Spinal cord (tissue), 4 donors: ENCODE measurements around the gene ZNF225. TPM values are rescaled to one million over a fixed set of nuclear protein-coding genes. Genes with fewer than 3 reads are reported as not detected.

Experiments used
- polyA plus RNA-seq, 2 donors: library from polyadenylated mRNA; unstranded; fragments of 120-200 nt; gene quantifications; one replicate each; pipeline ENCODE4 v1.2.1, GENCODE V29; 2013; ENCODE audit not compliant: insufficient read length in 2 of 2
- small RNA-seq: library from RNA; depleted of rRNA; stranded (forward); fragments of <200 nt; gene quantifications from one replicate; pipeline ENCODE3, GENCODE V24; 2014; ENCODE audit warnings: low replicate concordance
- total RNA-seq, 2 donors: library from RNA; depleted of rRNA in 1 of 2; stranded (reverse); fragments of 120-200 nt in 1 of 2; fragments of >200 nt in 1 of 2; gene quantifications; one replicate each; pipeline versions ENCODE4 v1.2.3 to v1.2.4, GENCODE V29; 2013 to 2014

The ZNF225 gene
- total and polyA plus RNA-seq, 4 donors: 6.5 to 13.4 (median 10.2) TPM

Small RNA genes lying within 50 kb of the gene (small RNA-seq; reads per million reads assigned to genes)
- not detected for gene RNU6-902P

Other genes with a start within 250 kb of the ZNF225 start
- gene ZNF404, start 229.4 kb upstream of the ZNF225 start, total RNA-seq: 10 to 100 TPM in 1 of 2 donors, 1 to 10 TPM in 1; 8.5 to 11.6 TPM
- 10 to 100 TPM; 16.1 to 19.3 TPM for gene ZNF404, start 229.4 kb upstream of the ZNF225 start, polyA plus RNA-seq
- gene ZNF45, start 178.1 kb upstream of the ZNF225 start, total RNA-seq: 10 to 100 TPM; 20.6 to 31.6 TPM
- gene ZNF45, start 178.1 kb upstream of the ZNF225 start, polyA plus RNA-seq: 10 to 100 TPM; 18.1 to 22.1 TPM
- gene ZNF221, start 162.2 kb upstream of the ZNF225 start, total RNA-seq: 10 to 100 TPM; 18.2 to 18.3 TPM
- 1 to 10 TPM; 6.2 to 8.4 TPM for gene ZNF221, start 162.2 kb upstream of the ZNF225 start, polyA plus RNA-seq
- 10 to 100 TPM; 12.3 to 14.5 TPM for gene ZNF155, start 129.2 kb upstream of the ZNF225 start, total RNA-seq
- gene ZNF155, start 129.2 kb upstream of the ZNF225 start, polyA plus RNA-seq: 10 to 100 TPM; 10.2 to 15.0 TPM
- gene ZNF230, start 110.4 kb upstream of the ZNF225 start, total RNA-seq: 1 to 10 TPM; 6.3 to 7.8 TPM
- 1 to 10 TPM; 4.9 to 5.3 TPM for gene ZNF230, start 110.4 kb upstream of the ZNF225 start, polyA plus RNA-seq
- gene ZNF222, start 88.0 kb upstream of the ZNF225 start, total RNA-seq: 1 to 10 TPM; 9.4 to 9.9 TPM
- 1 to 10 TPM; 9.6 to 9.9 TPM for gene ZNF222, start 88.0 kb upstream of the ZNF225 start, polyA plus RNA-seq
- 10 to 100 TPM; 11.1 to 14.4 TPM for gene ZNF223, start 61.4 kb upstream of the ZNF225 start, total RNA-seq
- gene ZNF223, start 61.4 kb upstream of the ZNF225 start, polyA plus RNA-seq: 10 to 100 TPM in 1 of 2 donors, 1 to 10 TPM in 1; 9.6 to 11.8 TPM
- 1 to 10 TPM; 6.4 to 6.8 TPM for gene ZNF284, start 41.2 kb upstream of the ZNF225 start, total RNA-seq
- 1 to 10 TPM; 4.6 to 6.4 TPM for gene ZNF284, start 41.2 kb upstream of the ZNF225 start, polyA plus RNA-seq
- gene ZNF224, start 19.0 kb upstream of the ZNF225 start, total RNA-seq: 10 to 100 TPM; 36.0 to 49.9 TPM
- gene ZNF224, start 19.0 kb upstream of the ZNF225 start, polyA plus RNA-seq: 10 to 100 TPM; 23.9 to 26.8 TPM
- gene ZNF234, start 28.2 kb downstream of the ZNF225 start, total RNA-seq: 10 to 100 TPM; 14.6 to 20.4 TPM
- gene ZNF234, start 28.2 kb downstream of the ZNF225 start, polyA plus RNA-seq: 10 to 100 TPM; 12.7 to 15.5 TPM
- gene ZNF226, start 51.7 kb downstream of the ZNF225 start, total RNA-seq: 10 to 100 TPM; 35.9 to 43.0 TPM
- 10 to 100 TPM; 26.5 to 28.6 TPM for gene ZNF226, start 51.7 kb downstream of the ZNF225 start, polyA plus RNA-seq
- 10 to 100 TPM; 33.8 to 38.5 TPM for gene ZNF227, start 99.1 kb downstream of the ZNF225 start, total RNA-seq
- gene ZNF227, start 99.1 kb downstream of the ZNF225 start, polyA plus RNA-seq: 10 to 100 TPM; 23.8 to 27.3 TPM
- gene ZNF233, start 146.5 kb downstream of the ZNF225 start, total RNA-seq: 1 to 10 TPM; 4.9 to 6.9 TPM
- gene ZNF233, start 146.5 kb downstream of the ZNF225 start, polyA plus RNA-seq: 1 to 10 TPM; 6.4 to 7.3 TPM
- 10 to 100 TPM; 14.9 to 16.0 TPM for gene ZNF235, start 191.6 kb downstream of the ZNF225 start, total RNA-seq
- gene ZNF235, start 191.6 kb downstream of the ZNF225 start, polyA plus RNA-seq: 1 to 10 TPM; 7.5 to 9.3 TPM
- 10 to 100 TPM; 15.0 to 17.1 TPM for gene ZNF112, start 243.3 kb downstream of the ZNF225 start, total RNA-seq
- 10 to 100 TPM in 1 of 2 donors, 1 to 10 TPM in 1; 8.5 to 14.4 TPM for gene ZNF112, start 243.3 kb downstream of the ZNF225 start, polyA plus RNA-seq